Pulmonary artery endothelial cell (primary cell): ENCODE data around the gene PRKCA. TPM values are rescaled to one million over a fixed set of nuclear protein-coding genes. Genes with fewer than 3 reads are reported as not detected.

ENCODE experiments used
- DNase-seq: peaks from one replicate; pipeline ENCODE4 v3.0.0-alpha.2; 2011; ENCODE audit warnings: low read depth, low spot score
- total RNA-seq: library from RNA; depleted of rRNA; stranded (reverse); fragments of >200 nt; gene quantifications from 2 replicates; pipeline ENCODE4 v1.2.3, GENCODE V29; 2014

PRKCA gene
- total RNA-seq, 1 donor from 2014 or later = 10.8 TPM

DNA sequence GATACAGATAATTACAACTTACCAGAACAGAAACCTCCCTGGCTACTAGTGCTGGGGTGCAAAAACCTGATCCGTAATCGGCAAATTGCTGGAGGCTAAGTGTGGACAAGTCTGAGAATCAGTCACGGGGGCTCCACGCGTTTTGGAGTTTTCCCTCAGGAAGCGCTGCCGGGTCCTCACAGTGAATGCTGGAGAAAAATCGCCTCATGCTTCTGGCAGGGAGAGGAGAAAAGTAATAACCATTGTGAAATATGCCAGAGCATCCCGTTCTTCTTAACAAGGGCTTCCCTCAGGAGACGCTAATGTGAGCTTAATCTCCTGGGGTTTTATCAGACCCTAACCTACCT is 453.5 kb downstream of the PRKCA start:
- DNase-seq = no peak

DNA sequence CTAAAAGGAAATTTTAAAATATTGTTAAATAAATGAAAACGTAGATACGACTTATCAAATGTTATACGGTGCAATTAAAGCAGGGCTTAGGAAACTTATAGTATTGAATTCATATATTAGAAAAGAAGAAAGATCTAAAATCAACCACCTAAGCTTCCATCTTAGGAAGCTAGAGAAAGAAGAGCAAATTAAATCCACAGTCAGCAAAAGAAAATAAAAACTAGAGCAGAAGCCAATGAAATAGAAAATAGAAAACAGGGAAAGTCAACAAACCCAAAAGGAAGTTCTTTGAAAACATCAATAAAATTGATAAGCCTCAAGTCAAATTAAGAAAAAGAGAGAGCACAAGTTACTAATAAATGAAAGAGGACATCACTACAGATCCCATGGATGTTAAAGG is 457.9 kb downstream of the PRKCA start:
- no peak for DNase-seq

DNA sequence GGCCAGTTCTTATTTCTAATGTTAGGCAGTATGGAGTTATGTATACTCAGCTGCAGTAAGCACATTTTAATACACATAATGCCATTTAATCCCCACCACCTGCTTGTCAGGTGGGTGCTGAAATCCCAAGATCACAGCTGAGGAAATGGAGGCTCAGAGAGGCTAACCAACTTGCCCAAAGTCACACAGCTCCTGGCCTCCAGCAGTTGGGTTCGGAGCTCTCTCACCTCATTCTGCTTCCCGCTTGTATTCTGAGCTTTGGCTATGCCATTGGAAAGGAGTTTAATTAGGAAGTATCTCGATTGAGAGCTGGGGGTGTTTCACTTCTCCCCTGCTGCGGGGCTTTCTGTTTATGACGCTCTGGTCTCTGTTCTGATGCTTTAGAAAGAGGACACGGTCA is 459.9 kb downstream of the PRKCA start:
- no peak for DNase-seq

DNA sequence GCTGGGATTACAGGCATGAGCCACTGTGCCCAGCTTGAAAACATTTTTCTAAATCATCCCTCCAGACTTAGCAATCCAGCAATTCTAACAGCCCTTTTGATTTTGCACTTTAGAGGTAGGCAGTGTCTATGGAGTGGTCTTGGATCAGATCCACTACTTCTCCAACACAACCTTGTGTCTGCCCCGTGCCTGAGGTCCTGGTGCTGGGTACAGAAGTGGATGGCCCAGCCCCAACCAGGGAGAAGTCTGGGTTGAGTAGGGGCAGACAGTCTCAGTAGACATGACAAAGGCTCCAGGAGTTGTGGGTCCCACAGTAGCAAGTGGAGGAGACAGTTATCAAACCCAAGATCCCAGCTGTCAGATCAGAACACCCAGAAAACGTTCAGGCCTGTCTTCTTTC is 460.6 kb downstream of the PRKCA start:
- no peak for DNase-seq

DNA sequence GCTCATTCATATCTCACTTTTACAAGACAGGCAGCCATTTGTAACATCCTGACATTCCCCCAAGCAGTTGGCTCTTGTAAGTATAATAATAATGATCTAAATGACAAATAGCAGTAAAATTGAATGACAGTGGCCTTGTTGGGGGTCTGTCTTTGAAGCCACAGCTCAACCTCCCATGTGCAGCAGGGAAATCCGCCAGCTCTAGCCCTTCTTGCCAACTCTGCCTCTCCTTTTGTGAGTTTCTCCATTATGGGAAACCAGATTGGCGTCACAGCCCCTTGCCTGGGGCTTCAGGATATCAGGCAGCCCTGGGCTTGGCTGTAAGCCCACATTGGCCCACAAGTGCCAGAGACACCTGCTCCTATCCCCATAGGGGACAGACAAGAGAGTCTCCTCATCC is 462.1 kb downstream of the PRKCA start:
- no peak for DNase-seq

DNA sequence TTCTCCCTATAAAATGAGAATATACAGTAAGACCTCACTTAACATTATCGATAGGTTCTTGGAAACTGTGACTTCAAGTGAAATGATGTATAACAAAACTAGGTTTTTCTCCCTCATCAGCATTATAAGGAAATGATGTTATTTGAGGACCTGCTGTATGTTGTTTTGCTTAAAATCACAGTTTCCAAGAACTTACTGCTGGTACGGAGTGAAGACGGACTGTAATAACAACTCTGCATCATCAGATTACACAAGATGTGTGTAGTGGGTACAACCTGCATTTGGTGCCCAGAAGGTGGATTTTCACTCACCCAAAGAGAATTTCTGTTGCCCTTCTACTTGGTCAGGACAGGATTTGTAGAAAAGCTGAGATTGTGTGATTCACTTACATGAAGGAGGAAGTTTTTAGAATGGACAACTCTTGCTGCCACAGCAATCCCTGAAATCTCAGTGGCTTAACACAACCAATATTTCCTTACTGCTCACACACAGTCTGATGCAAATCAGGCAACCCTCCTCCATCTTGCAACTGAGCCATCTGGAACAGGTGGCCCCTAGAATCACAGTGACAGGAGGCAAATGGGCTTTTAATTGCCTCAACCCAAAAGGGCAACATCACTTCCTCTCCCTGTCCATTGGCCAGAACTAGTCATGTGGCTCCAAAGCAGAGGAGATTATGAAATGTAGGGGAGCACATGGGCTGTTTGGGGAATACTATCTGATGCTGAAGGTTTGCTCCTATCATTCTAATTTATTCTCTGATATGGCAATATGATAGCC is 464.9 kb downstream of the PRKCA start:
- DNase-seq = no peak

DNA sequence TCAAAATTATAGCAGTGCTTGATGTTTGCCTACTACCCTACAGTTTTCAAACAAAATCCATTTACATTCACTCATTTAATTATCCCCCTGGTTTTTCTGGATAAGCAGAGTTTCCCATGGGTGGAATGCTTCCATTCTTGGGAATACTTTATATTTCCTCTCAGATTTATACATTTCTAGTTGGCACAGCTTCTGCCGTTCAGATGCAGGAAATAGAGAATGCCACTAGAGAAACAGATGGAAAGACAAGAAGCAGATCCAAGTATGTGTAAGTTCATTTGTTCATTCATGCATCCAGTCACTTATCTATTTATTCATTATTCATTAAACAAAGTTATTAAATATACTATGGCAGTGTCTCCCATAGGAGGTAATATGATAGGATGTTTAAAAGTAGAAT is 467.5 kb downstream of the PRKCA start:
- DNase-seq = no peak

DNA sequence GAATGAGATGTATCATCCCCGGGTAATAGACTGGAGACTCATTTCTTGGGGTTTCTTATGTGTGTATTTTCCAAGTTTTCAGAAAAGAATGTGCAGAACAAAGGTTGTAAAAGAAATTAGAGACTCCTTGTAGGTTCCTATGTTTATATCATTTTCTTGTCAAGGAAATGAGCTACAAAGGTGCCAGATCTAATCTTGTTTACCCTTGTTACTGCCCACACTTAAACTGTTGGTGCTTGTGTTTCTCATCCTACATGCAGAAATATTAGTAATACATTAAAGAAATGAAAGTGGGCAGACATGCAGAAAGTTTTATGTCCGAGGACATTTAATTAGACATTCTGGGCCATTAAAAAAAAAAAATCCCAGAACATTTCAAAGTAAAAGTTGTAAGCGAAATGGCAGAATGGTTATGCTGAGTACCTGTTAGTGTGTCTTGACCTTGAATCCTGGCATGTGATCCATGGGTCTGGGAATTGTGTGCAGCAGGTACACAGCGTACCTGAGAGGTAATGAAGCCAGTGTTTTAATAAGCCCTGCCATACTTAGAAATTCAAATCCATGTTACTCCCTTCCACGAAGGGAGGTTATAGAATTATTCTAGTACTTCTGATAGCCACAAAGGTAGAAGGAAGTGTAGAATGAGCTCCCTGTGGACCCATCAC is 469.9 kb downstream of the PRKCA start:
- DNase-seq = no peak

DNA sequence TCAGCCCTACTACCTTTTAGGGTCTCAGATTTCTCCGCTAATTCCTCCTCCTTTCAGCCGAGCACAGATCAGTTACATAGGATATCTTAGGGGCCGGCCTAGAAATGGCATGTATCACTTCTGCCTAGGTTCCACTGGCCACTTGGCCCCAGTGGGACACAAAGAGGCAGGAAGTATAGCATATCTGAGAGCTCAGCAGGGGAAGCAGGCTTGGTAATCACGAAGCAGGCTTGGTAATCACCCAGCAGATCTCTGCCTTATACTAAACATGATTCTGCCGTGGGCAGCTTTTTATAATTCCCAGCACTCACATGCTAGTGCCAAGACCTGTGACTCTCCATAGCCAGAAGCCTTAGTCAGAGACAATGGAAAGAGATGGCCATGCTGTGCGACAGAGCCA is 472.9 kb downstream of the PRKCA start:
- no peak for DNase-seq

DNA sequence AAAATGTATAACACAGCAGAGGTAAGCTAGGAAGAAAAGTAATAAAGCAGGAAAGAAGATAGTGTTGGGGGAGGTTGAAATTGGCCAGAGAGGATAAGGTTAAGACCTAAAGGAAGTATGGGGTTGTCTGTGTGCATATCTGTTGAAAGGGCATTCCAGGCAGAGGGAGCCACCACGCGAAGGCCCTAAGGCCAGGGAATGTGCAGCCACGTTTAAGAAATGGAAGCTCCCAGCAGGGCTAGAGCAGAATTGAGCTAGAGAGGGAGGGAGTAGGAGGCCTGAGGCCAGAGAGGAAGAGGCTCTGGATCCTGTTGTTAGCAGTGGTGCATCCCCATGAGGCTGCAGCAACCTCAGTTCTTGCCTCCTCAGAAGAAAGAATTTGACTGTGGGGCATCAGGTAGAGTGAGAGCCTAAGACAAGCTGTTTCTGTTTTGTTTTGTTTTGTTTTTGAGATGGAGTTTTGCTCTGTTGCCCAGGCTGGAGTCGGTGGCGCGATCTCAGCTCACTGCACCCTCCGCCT is 473.5 kb downstream of the PRKCA start:
- no peak for DNase-seq

DNA sequence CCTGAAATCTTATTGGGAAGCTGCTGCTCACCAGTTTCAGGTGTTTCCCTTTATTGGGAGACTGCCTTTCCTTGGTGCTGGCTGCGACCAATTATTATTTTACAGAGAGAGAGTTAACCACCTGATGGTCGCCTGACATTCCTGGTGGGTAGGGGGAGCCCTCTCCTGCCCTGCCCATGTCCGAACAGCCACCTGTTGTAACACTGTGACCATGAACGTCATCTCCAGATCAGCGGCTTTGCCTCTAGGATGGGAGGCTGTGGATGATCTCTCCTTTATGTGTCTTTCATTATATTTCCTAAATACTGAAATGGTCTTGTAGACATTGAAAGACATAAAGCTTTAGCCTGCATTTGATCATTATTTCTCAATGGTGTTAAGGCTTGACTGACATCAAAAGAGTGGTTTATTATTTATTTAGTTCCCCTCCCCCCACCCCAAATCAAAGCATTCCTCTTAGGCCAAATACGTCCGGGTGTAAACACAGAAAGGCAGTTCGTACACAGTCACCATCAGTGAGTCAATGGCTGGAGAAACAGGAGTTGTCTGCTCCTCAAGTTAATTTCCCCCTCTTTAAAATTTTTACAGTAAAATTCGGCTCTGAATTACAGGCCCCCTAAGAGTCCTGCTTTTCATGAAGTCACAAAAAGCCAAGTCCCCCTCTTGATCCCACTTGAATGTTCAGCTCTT is 474.7 kb downstream of the PRKCA start:
- no peak for DNase-seq

DNA sequence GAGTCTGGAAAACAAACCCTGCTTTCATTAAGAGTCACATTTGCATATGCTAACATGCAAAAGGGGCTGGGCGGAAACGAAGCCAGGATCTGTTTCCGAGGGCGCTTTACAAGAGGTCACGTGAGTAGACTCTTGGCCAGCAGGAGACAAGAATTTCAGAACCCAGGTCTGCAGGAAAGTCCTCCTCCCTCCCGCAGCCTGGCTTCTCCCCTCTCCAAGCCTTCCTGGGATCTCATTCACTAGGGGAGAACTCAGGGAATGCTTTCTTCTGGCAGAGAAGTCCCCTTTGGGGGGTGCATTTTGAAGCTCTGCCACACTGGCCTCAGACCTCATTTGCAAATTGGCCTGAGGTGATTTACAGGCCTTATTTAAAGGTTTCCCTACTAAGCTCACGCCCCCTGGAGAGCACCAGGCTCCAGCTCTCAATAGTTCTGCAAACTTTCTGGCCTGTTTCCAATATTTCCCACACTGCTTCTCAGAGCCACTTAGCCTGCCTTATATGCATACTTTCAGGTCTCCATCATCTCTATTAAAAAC is 475.3 kb downstream of the PRKCA start:
- DNase-seq = no peak

DNA sequence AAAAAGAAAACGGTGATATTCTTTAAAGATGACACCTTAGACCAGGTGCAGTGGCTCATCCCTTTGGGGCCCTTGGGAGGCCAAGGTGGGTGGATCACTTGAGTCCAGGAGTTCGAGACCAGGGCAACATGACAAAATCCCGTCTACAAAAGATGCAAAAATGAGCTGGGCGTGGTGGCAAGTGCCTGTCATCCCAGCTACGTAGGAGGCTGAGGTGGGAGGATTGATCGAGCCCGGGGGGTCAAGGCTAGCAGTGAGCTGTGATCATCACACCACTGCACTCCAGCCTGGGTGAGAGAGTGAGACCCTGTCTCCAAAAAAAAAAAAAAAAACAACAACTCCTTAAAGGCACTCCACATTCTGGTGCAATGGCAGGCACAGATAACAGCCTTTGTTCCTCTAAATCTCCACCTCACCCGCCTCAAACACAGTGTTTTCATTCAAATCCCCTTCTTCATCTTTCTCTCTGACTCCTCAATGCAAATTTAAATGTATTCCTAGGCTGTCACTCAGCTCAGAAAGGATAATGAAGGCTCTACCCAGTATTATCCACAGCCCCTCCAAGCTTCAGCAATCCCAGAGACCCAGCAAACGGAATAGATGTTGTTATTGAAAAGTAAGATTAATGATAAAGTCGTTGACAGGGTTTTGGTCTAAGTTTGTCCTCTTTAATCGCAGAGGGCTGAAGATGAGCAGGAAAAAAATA is 476.3 kb downstream of the PRKCA start:
- no peak for DNase-seq

DNA sequence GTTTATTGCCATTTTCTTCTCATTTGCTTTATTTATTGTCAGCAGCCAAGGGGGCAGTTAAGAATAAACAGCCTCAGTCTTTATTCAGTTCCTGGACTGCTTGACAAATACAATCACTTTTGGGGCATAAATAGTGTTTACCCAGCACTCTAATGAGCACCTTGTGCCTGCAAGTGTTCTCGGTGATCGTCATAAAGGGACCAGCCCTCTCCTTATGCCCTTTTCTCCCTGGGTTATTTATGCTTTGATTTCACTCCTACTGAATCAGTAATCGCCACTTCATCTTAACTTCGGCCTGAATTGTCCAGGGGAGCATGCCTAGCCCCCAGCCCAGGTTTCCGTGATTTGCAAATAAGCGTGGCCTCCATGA is 476.8 kb downstream of the PRKCA start:
- no peak for DNase-seq

DNA sequence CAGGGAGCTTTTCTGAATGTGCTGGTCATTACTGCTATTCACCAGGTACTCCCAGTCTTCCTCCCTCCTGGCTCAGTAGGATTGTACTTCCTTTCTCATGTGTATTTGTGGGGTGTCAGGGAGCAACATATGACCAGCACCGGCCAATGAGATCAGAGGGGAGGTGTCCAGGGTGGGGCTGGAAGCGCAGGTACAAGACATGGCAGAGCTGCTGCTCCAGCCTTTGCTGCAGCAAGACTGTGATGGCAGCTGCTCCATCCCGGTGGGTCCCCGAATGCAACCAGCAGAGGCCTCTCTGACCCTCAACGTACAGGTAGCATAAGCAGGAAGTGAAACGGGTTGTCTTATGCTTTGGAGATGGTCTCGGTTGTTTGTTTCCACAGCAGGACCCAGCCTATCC is 478.7 kb downstream of the PRKCA start:
- no peak for DNase-seq

DNA sequence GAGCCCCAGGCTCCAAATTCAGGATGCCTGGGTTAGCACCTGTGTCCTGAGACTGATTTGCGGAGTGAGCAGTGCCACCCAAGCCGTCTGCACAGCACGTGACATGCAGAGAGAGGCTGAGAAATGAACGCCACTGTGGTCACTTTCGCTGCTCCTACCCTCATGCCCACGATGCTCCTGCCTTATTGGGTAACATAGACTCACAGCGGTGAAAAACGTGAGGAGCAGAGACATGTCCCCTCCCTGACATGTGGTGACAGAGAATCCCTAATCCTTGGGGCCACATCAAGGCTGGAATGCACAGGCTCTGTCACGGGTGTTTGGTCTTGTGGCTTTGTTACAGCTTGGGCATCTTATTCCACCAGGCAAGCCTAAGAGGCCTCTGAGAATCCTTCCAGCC is 480.4 kb downstream of the PRKCA start:
- DNase-seq = no peak

DNA sequence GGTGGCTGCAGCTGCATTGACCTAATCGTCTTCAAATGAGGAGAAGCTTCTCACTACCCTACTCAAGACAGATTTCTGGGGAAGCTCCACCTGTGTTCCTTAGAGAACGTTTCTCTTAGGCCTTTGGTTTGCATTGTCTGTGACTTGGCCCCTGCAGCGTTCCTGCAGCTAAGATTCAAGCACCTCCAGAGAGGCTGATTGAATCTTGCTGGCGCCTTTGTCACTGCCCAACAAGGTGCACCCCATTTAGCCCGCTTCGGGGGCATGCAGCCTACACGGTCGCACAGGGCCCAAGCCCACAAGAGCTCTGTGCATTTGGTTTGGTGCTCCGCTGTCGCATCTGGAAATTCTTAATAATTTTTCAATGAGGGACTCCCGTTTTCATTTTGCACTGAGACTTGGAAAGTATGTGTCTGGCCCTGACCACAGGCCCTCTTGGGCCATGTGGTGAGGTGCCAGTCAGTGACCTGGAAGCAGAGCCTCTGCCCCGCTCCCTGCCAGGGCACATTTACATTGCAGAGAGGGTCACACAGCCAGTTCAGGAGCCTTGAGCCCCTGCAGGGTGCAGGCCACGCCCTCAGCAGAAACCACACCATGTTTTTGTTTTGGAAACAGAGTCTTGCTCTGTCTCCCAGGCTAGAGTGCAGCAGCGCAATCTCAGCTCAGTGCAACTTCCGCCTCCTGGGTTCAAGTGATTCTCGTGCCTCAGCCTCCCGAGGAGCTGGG is 481.4 kb downstream of the PRKCA start:
- no peak for DNase-seq

DNA sequence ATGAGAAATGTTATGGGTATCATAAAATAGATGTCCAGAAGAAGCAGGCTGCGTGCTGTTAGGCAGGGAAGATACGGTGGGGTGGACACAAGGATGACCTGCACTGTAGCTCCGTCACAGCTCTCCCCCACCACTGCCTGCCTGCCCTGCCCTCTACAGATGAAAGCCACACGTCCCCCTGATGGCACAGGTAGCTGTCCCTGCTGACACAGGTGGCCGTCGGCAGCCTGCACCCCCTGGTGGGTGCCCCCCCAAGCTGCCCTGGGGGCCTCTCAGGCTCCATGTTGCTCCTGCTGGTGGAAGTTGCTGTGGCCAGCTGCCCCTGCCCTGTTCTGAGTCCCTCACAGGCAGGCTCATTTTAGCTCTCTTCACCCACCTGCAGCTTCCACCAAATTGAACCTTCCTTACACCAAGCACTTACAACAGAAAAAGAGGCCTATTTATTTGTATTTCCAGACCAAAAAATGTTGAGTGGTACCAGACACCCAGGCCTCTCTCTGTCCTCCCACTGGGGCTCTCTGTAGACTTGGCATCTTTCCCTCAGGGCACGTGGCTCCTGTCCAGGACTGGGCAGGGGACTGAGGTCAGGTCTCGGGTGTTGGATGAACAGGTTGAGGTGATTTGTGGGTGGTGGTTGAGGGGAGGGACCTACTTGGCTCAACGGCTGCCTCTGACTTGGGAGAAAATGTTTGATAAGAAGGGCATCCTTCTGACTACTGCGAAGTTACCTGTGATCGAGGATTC is 482.4 kb downstream of the PRKCA start:
- no peak for DNase-seq

DNA sequence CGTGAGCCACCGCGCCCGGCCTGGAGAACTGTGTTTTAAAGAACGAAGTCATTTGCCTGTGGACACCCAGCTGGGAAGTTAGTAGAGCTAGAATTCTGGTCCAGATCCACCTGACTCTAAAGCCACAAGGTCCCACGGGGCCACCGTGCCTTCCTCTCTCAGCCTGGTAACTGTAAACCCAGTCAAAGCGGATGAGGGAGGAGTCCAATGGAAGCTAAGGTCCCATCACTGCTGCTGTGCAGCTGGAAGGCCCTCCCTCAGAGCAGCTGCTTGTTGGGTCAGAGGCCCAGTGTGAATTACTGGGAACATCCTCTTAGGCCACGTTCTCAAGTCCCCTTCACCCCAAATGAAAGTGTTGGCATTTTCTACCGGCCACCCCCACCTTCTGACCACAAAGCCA is 483.7 kb downstream of the PRKCA start:
- no peak for DNase-seq

DNA sequence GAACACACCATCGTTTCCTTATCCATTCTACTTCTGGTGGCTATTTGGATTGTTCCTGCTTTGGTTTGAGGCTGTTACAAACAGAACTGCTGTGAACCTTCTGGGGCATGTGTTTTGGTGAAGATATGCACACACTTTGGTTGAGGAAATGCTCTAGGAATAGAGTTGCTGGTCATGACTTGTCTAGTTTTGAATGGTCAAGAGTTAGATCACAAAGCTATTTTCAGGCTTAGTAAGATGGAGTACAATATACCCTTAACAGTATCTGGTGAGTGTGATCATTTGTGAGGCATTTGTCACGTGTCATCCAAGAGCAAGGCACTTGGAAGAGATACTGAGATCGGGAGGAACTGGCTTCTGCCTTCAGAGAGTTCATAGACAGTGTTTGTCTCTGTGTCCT is 485.5 kb downstream of the PRKCA start:
- no peak for DNase-seq
